Stimulated activated CD4-positive, alpha-beta T cell treated with anti-CD3 and anti-CD28 coated beads, Interleukin-1b, Interleukin-23, amount 100 ng/mL, for 1 hour (primary cell): Measurements from ENCODE around the gene HBD.
"Not testable (repeated sequence)": the region's sequence is repeated elsewhere in the genome, so short reads cannot be mapped to it uniquely, and the experiment has no call there.

Source experiments
- DNase-seq, 2 donors: peaks; one replicate each; pipeline ENCODE4 v3.0.0-alpha.2; 2020; ENCODE audit warnings: low read depth in 2 of 2

HBD gene

DNA sequence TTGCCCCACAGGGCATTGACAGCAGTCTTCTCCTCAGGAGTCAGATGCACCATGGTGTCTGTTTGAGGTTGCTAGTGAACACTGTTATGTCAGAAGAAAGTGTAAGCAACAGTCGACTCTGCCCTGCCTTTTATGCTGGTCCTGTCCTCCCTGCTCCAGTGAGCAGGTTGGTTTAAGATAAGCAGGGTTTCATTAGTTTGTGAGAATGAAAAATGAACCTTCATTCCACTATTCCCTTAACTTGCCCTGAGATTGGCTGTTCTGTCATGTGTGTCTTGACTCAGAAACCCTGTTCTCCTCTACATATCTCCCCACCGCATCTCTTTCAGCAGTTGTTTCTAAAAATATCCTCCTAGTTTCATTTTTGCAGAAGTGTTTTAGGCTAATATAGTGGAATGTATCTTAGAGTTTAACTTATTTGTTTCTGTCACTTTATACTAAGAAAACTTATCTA is at the start of gene HBD:
HBD (minus strand) TSS at position 103 of the 454 bp plus-strand sequence; CDS start at position 53, 50 bp downstream.
- no peak for DNase-seq

DNA sequence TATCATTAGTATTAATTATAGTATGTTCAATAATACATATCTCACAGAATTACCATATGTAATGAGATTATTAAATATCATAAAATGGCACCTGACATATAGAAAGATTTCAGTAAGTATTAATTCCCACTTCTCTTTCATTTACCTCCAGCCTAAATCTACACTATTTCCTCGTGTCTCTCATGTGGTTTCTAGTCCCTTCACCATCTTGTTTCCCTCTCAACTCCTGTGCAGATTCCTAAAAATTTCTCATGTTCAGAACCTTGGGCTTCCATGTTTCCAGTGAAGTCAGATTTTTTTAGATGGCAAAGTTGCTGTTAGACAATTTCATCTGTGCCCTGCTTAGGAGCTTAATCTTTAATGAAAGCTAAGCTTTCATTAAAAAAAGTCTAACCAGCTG is 49.6 kb upstream of the HBD start:
- DNase-seq, result no peak

DNA sequence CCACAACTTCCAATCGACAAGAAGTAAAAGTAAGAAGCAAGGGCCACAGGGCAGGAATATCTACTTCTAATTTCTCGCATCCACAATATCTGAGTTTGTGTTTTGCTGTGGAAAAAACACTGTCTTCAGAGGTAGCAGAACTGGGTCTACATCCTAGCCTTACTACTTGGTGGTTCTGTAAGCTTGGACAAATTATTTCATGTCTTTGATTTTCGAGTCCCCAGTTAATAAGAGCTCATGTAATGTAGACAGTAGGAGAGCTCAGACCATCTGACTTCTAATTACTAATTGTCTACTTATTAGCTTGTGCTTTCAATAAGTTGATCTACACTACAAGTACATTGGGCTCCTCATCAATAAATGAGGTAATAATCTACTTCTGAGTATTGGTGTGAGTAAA is 48.8 kb upstream of the HBD start:
- no peak for DNase-seq

DNA sequence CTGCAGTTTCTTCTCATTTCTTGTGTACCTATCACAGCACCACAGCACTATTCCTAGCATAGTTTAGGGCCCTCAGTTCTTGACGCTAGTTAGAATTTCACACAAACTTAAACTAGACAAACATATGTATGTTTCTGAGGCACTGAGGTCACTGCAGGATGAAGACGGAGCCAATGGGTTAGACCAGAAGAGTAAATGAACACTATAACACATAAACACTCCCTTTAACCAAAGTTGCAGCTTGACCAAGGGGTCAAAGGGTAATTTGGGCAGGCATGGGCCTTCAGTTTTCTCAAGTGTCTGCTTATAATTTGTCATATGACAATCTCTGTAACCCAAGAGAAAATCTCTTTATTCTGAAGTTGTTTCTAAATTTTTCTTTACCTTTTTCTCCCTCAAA is 48.3 kb upstream of the HBD start:
- DNase-seq, result no peak

DNA sequence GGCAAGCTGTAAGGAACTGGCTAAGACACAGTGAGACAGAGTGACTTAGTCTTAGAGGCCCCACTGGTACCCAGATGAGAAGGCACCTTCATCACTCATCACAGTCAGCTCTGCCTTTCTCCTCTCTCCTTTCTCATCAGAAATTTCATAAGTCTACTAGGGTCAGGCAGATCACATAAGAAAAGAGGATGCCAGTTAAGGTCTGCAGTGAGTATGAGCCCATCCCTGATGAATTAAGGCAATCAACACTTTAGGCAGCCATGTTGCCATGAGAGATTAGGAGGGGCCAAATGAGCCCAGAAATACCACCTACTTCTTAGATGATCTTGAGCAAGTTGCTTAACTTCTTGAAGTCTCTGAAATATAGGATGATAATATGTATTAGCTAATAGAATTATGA is 47.3 kb upstream of the HBD start:
- DNase-seq, result no peak

DNA sequence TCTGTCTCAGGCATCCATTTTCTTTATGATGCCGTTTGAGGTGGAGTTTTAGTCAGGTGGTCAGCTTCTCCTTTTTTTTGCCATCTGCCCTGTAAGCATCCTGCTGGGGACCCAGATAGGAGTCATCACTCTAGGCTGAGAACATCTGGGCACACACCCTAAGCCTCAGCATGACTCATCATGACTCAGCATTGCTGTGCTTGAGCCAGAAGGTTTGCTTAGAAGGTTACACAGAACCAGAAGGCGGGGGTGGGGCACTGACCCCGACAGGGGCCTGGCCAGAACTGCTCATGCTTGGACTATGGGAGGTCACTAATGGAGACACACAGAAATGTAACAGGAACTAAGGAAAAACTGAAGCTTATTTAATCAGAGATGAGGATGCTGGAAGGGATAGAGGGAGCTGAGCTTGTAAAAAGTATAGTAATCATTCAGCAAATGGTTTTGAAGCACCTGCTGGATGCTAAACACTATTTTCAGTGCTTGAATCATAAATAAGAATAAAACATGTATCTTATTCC is 46.4 kb upstream of the HBD start:
- no peak for DNase-seq

DNA sequence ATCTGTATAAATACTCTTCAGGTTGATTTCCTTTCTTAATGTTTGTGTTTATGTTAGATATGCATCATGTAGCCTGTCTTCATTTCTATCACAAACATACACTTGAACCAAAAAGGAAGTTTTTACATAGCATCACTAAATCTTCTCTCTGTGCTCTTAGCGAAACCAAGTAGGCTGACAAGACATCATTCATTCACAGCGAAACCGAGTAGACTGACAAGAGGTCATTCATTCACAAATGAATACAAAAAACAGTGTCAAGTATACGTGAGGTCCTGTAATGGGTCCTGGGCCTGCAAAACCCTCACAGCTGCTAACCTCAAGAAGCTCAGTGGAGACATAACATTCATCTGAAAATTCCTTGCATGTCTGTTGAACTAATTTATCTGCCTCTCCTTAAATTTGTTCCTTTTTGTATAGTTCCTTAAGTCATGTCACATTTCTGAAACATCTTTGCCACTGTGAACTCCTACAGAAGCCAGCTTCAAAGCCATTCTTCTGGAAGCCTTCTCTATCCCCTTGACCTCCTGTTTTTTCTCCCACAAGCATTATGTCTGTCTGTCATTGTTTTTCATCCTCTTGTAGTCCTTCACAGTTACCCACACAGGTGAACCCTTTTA is 45.3 kb upstream of the HBD start:
- no peak for DNase-seq

DNA sequence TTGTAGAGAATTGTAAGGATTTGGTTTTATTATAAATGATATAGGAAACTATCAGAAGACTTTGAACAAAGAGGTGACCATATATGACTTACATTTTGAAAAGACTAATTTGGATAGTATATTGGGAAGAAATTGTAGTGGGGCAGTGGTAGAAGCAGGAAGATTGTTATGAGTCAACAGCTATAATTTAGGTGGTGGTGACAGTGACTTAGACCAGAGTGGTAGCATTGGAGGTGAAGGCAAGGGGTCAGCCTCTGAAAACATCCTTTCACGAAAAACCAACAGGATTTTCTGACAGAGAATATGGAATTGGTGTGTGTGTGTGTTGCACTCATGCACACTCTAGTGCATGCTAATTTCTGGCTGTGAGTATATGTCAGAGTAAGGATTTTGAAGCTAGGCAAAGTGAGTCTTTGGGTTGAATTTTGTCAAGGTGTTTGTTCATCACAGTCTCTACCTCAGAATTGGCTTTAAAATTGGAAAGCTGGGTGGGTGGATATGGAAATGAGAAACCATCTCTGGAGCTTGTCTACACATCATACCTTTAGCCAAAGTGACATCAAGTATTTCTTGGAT is 43.6 kb upstream of the HBD start:
- no peak for DNase-seq

DNA sequence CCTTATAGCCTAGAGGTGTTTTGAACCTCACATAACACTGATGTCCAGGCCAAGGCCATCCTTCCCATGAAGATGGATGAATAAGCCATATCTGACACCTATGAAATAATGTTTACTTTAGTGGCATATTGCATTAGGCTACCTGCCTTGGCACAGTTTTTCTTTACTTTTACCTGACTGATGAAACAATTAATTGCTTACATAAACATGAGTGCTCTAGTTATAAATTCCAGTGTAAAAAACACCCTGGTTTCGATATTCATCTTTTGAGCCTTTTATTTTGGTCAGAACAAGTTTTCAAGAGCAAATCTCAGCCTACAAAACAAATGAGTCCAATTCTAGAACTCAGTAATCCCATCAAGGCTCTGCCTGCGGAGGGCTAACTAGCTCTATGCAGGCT is 42.4 kb upstream of the HBD start:
- no peak for DNase-seq

DNA sequence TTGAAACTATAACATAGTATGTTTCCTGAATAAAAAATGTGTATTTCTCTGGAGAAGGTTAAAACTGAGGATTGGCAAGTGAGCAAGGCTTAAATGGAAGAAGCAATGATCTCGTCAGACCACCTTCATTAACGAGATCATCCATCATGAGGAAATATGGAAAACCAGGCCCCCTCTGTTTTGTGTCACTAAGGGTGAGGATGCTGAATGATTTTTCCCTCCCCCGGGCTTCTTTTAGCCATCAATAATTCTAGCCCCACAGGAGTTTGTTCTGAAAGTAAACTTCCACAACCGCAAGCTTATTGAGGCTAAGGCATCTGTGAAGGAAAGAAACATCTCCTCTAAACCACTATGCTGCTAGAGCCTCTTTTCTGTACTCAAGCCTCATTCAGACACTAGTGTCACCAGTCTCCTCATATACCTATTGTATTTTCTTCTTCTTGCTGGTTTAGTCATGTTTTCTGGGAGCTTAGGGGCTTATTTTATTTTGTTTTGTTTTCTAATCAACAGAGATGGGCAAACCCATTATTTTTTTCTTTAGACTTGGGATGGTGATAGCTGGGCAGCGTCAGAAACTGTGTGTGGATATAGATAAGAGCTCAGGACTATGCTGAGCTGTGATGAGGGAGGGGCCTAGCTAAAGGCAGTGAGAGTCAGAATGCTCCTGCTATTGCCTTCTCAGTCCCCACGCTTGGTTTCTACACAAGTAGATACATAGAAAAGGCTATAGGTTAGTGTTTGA is 41.3 kb upstream of the HBD start:
- DNase-seq, result no peak

DNA sequence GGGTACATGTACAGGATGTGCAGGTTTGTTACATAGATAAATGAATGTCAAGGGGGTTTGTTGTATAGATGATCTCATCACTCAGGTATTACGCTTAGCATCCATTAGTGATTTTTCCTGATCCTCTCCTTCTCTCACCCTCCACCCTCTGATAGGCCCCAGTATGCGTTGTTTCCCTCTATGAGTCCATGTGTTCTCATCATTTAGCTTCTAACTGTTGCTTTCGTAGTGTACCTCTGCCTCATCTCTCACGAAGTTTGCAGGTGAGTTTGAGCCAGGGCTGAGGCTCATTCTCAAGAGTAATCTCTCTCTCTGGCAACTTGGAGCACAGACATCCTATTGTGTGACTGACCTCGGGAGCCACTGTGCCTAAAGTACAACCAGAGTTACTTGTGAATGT is 40.1 kb upstream of the HBD start:
- DNase-seq, result no peak

DNA sequence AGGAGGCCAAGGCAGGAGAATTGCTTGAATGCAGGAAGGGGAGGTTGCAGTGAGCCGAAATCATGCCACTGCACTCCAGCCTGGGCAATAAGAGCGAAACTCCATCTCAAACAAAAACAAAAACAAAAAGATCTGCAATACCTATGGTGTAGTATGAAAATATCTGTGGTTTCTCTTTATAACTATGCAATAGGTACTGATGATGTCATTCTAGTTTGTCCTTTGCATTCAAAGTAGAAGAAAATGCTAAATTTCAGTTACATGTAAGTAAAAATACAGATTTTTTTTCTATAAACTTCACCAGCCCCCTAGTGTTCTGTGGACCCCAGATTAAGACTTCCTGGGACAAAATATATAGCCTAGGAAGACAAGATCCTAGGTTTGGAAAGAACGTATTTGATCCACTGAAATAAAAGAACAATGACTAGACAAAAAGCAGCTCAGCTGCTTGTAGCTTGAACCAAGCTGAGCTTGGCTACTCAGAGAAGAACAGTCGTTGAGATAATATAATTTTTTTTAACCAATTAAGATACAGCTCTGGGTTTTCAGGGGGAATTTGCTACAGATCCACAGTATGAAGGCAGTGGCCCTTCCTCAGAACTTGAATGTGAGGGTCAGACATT is 38.2 kb upstream of the HBD start:
- DNase-seq, result no peak

DNA sequence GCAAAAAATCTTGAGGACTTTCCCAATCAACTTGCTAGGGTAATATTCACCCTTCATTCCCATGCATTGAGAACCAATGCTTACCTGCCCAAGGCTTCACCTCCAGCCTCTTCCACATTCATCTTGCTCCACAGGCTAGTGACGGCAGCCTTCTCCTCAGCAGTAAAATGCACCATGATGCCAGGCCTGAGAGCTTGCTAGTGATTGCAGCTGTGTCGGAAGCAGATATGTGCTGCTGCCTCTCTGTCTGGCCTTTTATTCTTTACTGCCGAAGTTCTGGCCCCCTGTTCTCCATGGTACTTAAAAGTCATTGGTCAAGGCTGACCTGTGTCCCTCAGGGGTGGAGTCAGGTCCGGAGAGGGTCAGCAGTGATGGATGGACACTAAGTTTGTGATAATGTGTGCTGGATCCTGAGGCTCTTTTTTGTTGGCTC is 35.4 kb upstream of the HBD start, which contains the start of gene HBE1:
HBE1 (minus strand) TSS at position 231 of the 433 bp plus-strand sequence; CDS start at position 176, 55 bp downstream.
- no peak for DNase-seq

DNA sequence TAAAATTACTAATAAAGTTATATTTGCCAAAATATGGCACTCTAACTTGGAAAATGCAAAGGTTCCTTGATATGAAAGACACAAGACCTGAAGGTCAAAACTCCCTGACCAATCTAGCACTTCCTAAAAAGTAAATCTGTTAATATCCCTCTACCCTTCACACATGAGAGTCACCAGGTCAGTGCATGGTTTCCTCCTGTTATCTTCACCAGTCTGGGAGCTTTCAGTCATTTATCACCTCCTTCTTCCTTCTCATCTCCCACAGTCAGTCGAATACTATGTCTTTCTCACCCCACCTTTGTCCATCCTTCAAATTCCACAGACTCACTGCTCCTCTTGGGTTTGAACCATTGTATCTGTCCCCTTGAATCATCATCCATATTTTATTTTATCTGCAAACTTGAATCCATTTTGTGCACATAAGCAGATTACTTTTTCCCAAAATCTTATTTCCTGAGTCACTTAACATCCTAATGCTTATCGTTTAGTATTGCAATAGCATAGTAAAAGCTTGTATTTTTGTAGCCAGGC is 32.8 kb upstream of the HBD start:
- no peak for DNase-seq

DNA sequence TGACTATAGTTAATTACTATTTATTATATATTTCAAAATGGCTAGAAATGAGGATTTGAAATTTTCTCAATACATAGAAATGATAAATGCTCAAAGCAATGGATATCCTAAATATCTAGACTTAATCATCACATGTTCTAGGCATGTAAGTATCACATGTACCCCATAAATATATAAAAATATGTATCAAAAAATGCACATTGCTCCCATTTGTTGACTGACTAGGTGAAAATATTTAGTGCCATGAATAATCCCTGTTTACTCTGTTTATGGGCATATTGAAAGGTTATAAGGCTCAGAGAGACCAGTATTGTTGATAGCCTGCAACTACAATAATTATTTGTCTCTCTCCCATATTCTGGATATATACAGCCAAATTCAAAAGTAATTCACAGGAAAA is 32.3 kb upstream of the HBD start:
- DNase-seq, result no peak

DNA sequence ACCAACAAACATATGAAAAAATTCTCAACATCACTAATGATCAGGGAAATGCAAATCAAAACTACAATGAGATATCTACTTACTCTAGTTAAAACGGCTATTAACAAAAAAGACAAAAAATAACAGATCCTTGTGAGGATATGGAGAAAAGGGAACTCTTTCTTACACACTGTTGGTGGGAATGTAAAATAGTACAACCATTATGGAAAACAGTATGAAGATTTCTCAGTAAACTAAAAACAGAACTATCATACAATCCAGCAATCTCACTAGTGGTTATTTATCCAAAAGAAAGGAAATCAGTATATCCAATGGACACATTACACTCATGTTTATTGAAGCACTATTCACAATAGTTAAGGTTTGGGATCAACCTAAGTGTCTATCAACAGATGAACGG is 31.5 kb upstream of the HBD start:
- DNase-seq, result no peak

DNA sequence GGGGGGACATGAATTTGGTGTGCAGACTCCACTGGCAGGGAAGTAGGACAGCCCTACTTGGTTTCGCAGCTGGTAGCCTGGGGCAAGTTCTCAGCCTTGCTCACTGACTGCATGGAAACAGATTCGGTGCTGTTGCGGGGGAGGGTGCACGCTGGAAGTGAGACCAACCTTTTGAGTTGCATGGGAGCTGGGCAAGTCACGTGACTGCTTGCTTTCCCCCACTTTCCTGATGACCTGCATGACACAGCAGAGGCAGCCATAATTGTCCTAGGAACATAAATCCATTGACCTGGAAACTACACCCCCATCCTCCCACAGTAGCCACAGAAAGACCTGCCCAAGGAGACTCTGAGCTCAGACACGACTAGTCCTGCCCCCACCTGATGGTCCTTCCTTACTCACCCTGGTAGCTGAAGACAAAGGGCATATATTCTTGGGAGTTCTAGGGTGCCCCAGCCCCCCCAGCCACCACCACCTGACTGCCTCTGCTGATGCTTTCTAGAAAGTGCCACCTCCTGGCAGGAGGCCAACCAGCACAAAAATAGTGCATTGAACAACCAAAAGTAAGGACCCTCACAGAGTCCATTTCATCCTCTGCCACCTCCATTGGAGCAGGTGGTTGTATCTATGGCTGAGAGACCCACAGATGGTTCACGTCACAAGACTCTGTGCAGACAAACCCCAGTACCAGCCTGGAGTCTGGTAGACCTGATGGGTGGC is 24.4 kb upstream of the HBD start:
- DNase-seq, result no peak

DNA sequence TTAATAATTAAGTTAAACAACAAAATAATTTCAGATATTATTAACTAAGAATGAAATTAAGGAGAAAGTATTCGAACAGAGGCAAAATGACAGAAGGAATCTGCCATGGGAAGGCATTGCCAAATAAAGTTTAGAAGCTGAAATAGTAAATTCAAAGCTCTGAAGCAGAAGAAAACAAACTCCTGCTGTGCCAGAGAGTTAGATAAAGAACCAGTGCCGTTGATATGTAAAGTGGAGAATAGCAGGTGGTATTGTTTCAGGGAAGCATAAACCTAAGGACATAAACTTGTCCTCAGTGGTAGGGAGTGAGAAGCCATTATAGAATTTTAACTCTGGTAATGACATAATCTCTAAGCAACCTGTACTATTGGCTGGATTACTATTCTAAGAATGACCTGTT is 23.0 kb upstream of the HBD start:
- DNase-seq, result no peak

DNA sequence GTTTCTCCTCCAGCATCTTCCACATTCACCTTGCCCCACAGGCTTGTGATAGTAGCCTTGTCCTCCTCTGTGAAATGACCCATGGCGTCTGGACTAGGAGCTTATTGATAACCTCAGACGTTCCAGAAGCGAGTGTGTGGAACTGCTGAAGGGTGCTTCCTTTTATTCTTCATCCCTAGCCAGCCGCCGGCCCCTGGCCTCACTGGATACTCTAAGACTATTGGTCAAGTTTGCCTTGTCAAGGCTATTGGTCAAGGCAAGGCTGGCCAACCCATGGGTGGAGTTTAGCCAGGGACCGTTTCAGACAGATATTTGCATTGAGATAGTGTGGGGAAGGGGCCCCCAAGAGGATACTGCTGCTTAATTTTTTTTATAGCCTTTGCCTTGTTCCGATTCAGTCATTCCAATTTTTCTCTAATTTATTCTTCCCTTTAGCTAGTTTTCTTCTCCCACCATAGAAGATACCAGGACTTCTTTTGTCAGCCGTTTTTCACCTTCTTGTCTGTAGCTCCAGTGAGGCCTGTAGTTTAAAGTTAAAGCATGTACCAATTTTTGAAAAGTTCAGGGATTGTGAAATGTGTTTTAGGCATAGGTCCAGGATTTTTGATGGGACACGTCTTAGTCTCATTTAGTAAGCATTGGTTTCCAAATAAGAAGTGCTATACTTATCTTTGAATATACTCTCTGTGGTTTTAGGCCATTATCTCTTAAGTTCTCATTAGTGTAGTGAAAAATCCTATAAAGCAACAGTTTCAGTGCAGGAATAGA is 20.5 kb upstream of the HBD start, which contains the start of gene HBG2:
HBG2 (minus strand) TSS at position 136 of the 768 bp plus-strand sequence; CDS start at position 83, 53 bp downstream.
- DNase-seq, result not testable (repeated sequence)

DNA sequence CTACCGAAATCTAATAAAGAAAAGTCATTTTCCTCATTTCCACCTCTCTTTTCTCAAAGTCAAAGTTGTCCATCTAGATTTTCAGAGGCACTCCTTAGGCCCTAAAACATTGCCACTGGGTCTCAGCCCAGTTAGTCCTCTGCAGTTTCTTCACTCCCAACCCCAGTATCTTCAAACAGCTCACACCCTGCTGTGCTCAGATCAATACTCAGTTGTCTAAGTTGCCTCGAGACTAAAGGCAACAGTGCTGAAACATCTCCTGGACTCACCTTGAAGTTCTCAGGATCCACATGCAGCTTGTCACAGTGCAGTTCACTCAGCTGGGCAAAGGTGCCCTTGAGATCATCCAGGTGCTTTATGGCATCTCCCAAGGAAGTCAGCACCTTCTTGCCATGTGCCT is 19.7 kb upstream of the HBD start:
- DNase-seq, result not testable (repeated sequence)
